Muscle layer of colon (tissue), 2 donors: ENCODE measurements around the gene HBA2.
"Not testable (repeated sequence)": the region's sequence is repeated elsewhere in the genome, so short reads cannot be mapped to it uniquely, and the experiment has no call there.

ENCODE experiments used
- H3K27ac ChIP-seq: one replicate; pipeline ENCODE4 v1.7.0; 2013; ENCODE audit warnings: low read depth, mild to moderate bottlenecking, low read length, moderate library complexity
- H3K27me3 ChIP-seq, 2 donors: one replicate each; pipeline ENCODE4 v1.7.0; 2013; ENCODE audit warnings: low read length in 2 of 2, mild to moderate bottlenecking in 2 of 2; ENCODE audit not compliant: insufficient read depth in 2 of 2, control insufficient read depth in 1 of 2
- H3K36me3 ChIP-seq: one replicate; pipeline ENCODE4 v1.7.0; 2013; ENCODE audit warnings: mild to moderate bottlenecking, low read length; ENCODE audit not compliant: insufficient read depth
- H3K4me1 ChIP-seq: one replicate; pipeline ENCODE4 v1.7.0; 2013; ENCODE audit warnings: mild to moderate bottlenecking, low read length; ENCODE audit not compliant: insufficient read depth
- H3K4me3 ChIP-seq, 2 donors: one replicate each; pipeline ENCODE4 v1.7.0; 2013; ENCODE audit warnings: low read length in 2 of 2, low read depth in 1 of 2, mild to moderate bottlenecking in 1 of 2, moderate library complexity in 1 of 2
- H3K9ac ChIP-seq: one replicate; pipeline ENCODE4 v1.7.0; 2013; ENCODE audit warnings: low read length
- H3K9me3 ChIP-seq: one replicate; pipeline ENCODE4 v1.7.0; 2013; ENCODE audit warnings: mild to moderate bottlenecking, low read length
- donor health status: abdominal sarcoma.
- donor health status: Adenocarcinoma of cecum.

HBA2 gene

GRCh38 chr16:189604-190186 is 17.0 kb downstream of the HBA2 start:
- Histone ChIP-seq H3K9ac (no peak overlapping the region), H3K4me3 (no peak overlapping the region), H3K4me1 (no peaks in the 10 kb centered on the region), H3K36me3 (peaks cover 63% of the 10 kb centered on the region), H3K27ac (no peak overlapping the region), H3K27me3 (no peaks in the 10 kb centered on the region), H3K9me3 (no peaks in the 10 kb centered on the region)

GRCh38 chr16:191831-192230 is 19.2 kb downstream of the HBA2 start:
- H3K4me3 ChIP-seq, result no peak overlapping the region
- H3K36me3 ChIP-seq, result peaks cover 83% of the 10 kb centered on the region
- H3K27me3 ChIP-seq, result no peaks in the 10 kb centered on the region
- H3K9ac ChIP-seq, result no peak overlapping the region
- H3K9me3 ChIP-seq, result no peaks in the 10 kb centered on the region
- H3K27ac ChIP-seq, result no peak overlapping the region
- no peaks in the 10 kb centered on the region for H3K4me1 ChIP-seq

- H3K9me3 ChIP-seq, result no peaks in the 10 kb centered on the region
- no peaks in the 10 kb centered on the region for H3K4me1 ChIP-seq
- no peak overlapping the region for H3K27ac ChIP-seq
- H3K9ac ChIP-seq, result no peak overlapping the region
- H3K27me3 ChIP-seq, result no peaks in the 10 kb centered on the region
- no peak overlapping the region for H3K4me3 ChIP-seq
- peaks cover 83% of the 10 kb centered on the region for H3K36me3 ChIP-seq
Measured at GRCh38 chr16:192686-193085, 20.0 kb downstream of the HBA2 start.

- no peak overlapping the region for H3K27ac ChIP-seq
Measured at GRCh38 chr16:193441-193840, 20.8 kb downstream of the HBA2 start.

GRCh38 chr16:194516-194915 is 21.8 kb downstream of the HBA2 start:
- H3K27ac ChIP-seq, result no peak overlapping the region
- H3K9ac ChIP-seq, result no peak overlapping the region
- H3K36me3 ChIP-seq, result peaks cover 81% of the 10 kb centered on the region
- H3K4me3 ChIP-seq, result no peak overlapping the region
- H3K27me3 ChIP-seq, result no peaks in the 10 kb centered on the region
- H3K9me3 ChIP-seq, result no peaks in the 10 kb centered on the region
- no peaks in the 10 kb centered on the region for H3K4me1 ChIP-seq

More at GRCh38 chr16:193441-193840, 20.8 kb downstream of the HBA2 start:
- no peaks in the 10 kb centered on the region for H3K9me3 ChIP-seq
- H3K27me3 ChIP-seq, result no peaks in the 10 kb centered on the region
- H3K4me1 ChIP-seq, result no peaks in the 10 kb centered on the region
- H3K36me3 ChIP-seq, result peaks cover 83% of the 10 kb centered on the region
- H3K9ac ChIP-seq, result no peak overlapping the region
- no peak overlapping the region for H3K4me3 ChIP-seq

- Histone ChIP-seq H3K9me3 (no peaks in the 10 kb centered on the region), H3K4me1 (no peaks in the 10 kb centered on the region), H3K9ac (no peak overlapping the region), H3K4me3 (no peak overlapping the region), H3K27ac (no peak overlapping the region), H3K36me3 (peaks cover 67% of the 10 kb centered on the region), H3K27me3 (no peaks in the 10 kb centered on the region)
Measured at GRCh38 chr16:200388-200787, 27.7 kb downstream of the HBA2 start.

GRCh38 chr16:203246-203645 is 30.6 kb downstream of the HBA2 start:
- H3K9ac ChIP-seq, result no peak overlapping the region
- H3K4me1 ChIP-seq, result no peaks in the 10 kb centered on the region
- no peak overlapping the region for H3K27ac ChIP-seq
- no peaks in the 10 kb centered on the region for H3K9me3 ChIP-seq
- no peak overlapping the region for H3K4me3 ChIP-seq
- no peaks in the 10 kb centered on the region for H3K27me3 ChIP-seq
- peaks cover 62% of the 10 kb centered on the region for H3K36me3 ChIP-seq

- H3K27me3 ChIP-seq, H3K9ac ChIP-seq, H3K4me1 ChIP-seq, H3K27ac ChIP-seq, H3K9me3 ChIP-seq, H3K4me3 ChIP-seq: not testable (repeated sequence)
- H3K36me3 ChIP-seq, result peaks cover 56% of the 10 kb centered on the region
Measured at GRCh38 chr16:204046-204445, 31.4 kb downstream of the HBA2 start.

- H3K27me3 ChIP-seq, H3K27ac ChIP-seq, H3K9me3 ChIP-seq, H3K4me3 ChIP-seq, H3K9ac ChIP-seq, H3K4me1 ChIP-seq: not testable (repeated sequence)
- peaks cover 53% of the 10 kb centered on the region for H3K36me3 ChIP-seq
Measured at GRCh38 chr16:209359-209758, 36.7 kb downstream of the HBA2 start.

GRCh38 chr16:211631-212180 is 39.0 kb downstream of the HBA2 start:
- peaks cover 50% of the 10 kb centered on the region for H3K36me3 ChIP-seq
- not testable (repeated sequence) for H3K27me3 ChIP-seq, H3K27ac ChIP-seq, H3K9me3 ChIP-seq, H3K4me3 ChIP-seq, H3K4me1 ChIP-seq, H3K9ac ChIP-seq

GRCh38 chr16:212999-213398 is 40.3 kb downstream of the HBA2 start:
- no peaks in the 10 kb centered on the region for H3K9me3 ChIP-seq
- H3K4me1 ChIP-seq, result no peaks in the 10 kb centered on the region
- H3K4me3 ChIP-seq, result no peak overlapping the region
- H3K27ac ChIP-seq, result no peak overlapping the region
- H3K27me3 ChIP-seq, result no peaks in the 10 kb centered on the region
- H3K36me3 ChIP-seq, result peaks cover 56% of the 10 kb centered on the region
- no peak overlapping the region for H3K9ac ChIP-seq

- Histone ChIP-seq H3K36me3 (peaks cover 45% of the 10 kb centered on the region), H3K4me1 (no peaks in the 10 kb centered on the region), H3K4me3 (no peak overlapping the region), H3K9me3 (no peaks in the 10 kb centered on the region), H3K27ac (no peak overlapping the region), H3K9ac (no peak overlapping the region), H3K27me3 (no peaks in the 10 kb centered on the region)
Measured at GRCh38 chr16:220021-220420, 47.3 kb downstream of the HBA2 start.
